Ovary (tissue), 3 donors: ENCODE data around the gene GCN1.

ENCODE experiments used
- CTCF ChIP-seq, 3 donors: fragments of 450-650 bp in 2 of 3; fragments of 200-600 bp in 1 of 3; IDR thresholded peaks; one replicate each; pipeline versions ENCODE4 v1.5.1 to v1.8.0; 2016 to 2022; ENCODE audit warnings: antibody characterized with exemption in 3 of 3, mild to moderate bottlenecking in 1 of 3
- EP300 ChIP-seq: sonication (generic); formaldehyde crosslinking; IDR thresholded peaks from one replicate; pipeline ENCODE4 v1.6.1; 2017; ENCODE audit warnings: antibody characterized with exemption
- donor health status: DM: no; HTN: no; CAD: no.

- TF ChIP-seq CTCF (IDR thresholded peaks at IDR 0.05), result no peak
- no peak for TF ChIP-seq EP300
Observed at GRCh38 chr12:120241561-120242274, 47.2 kb upstream of the GCN1 start.
